Muscle layer of duodenum (tissue), 2 donors: ENCODE results near the gene JPH3.

ENCODE experiments used
- H3K27ac ChIP-seq: one replicate; pipeline ENCODE4 v1.7.0; 2013; ENCODE audit warnings: mild to moderate bottlenecking, low read length
- H3K27me3 ChIP-seq: one replicate; pipeline ENCODE4 v1.7.0; 2013; ENCODE audit warnings: low read depth, mild to moderate bottlenecking, control low read depth, low read length
- H3K36me3 ChIP-seq, 2 donors: one replicate each; pipeline ENCODE4 v1.7.0; 2013; ENCODE audit warnings: low read length in 2 of 2, control low read depth in 1 of 2, mild to moderate bottlenecking in 1 of 2; ENCODE audit not compliant: insufficient read depth in 2 of 2, control insufficient read depth in 1 of 2
- H3K4me1 ChIP-seq, 2 donors: one replicate each; pipeline ENCODE4 v1.7.0; 2013; ENCODE audit warnings: low read length in 2 of 2, mild to moderate bottlenecking in 2 of 2, control low read depth in 1 of 2, moderate library complexity in 1 of 2; ENCODE audit not compliant: insufficient read depth in 2 of 2, control insufficient read depth in 1 of 2
- H3K4me3 ChIP-seq, 2 donors: one replicate each; pipeline ENCODE4 v1.7.0; 2013; ENCODE audit warnings: low read length in 2 of 2, low read depth in 1 of 2, mild to moderate bottlenecking in 1 of 2
- H3K9me3 ChIP-seq, 2 donors: one replicate each; pipeline ENCODE4 v1.7.0; 2013; ENCODE audit warnings: low read length in 2 of 2, control low read depth in 1 of 2, mild to moderate bottlenecking in 1 of 2; ENCODE audit not compliant: control insufficient read depth in 1 of 2
- donor health status: healthy.

The JPH3 gene

DNA sequence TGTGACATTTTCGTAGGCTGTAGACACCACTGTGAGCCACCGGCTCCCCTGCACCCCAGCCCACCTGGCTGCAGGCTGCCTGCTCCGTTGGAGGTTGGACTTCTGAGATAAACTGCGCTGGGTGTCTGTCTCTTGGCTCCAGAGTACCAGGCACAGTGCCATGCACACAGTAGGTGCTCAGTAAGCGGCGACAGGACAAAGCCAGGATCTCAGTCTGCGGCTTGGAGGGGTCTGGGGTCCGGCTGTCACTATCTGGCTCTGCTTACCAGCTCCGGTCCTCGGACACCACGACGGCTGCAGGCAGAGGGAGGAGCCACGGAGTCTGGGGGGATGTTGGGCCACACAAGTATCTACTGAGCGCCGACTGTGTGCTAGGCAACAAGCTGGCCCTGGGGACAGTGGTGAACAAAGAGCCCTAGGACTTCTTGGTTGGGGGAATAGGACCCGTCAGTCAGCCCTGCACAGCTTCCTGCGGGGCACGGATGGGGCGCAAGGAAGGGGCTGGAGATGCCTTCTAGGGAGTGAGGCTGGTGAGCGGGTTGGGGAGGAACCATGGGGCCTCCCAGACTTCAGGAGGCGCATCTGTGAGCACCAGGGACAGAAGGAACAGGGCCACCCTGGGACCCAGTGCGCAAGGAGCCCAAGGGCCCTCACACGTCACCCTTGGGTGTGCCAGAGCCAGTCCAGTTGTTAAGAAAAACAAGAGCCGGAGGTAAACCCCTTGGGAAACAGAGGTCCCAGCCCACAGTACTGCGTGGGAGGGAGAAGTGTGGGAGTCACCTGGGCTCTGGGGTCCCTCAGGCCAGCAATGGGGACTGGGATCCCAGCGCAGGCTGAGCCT is 17.3 kb downstream of the JPH3 start:
- no peaks in the 10 kb centered on the region for H3K36me3 ChIP-seq
- H3K27ac ChIP-seq = no peak overlapping the region
- H3K4me1 ChIP-seq = no peaks in the 10 kb centered on the region
- H3K4me3 ChIP-seq = no peak overlapping the region
- peaks cover 3% of the 10 kb centered on the region for H3K27me3 ChIP-seq
- H3K9me3 ChIP-seq = no peaks in the 10 kb centered on the region

DNA sequence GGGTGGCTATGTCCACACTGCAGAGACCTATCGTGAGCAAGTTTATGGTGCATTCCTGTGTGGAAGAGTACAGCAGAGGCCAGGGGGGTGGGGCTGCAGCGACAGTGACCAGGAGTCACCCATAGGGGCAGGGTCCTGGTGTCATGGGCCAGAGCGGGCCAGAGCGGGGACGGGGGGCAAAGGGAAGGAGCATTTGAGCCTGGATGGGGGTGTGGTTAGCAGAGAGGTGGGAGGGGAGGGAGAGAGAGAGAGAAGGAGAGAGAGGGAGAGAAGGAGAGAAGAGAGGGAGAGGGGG is 17.8 kb downstream of the JPH3 start:
- no peaks in the 10 kb centered on the region for H3K36me3 ChIP-seq
- no peaks in the 10 kb centered on the region for H3K9me3 ChIP-seq
- H3K27ac ChIP-seq = no peak overlapping the region
- H3K4me3 ChIP-seq = no peak overlapping the region
- H3K27me3 ChIP-seq = peaks cover 3% of the 10 kb centered on the region
- no peaks in the 10 kb centered on the region for H3K4me1 ChIP-seq

GRCh38 chr16:87621550-87621829 is 19.2 kb downstream of the JPH3 start:
- no peaks in the 10 kb centered on the region for H3K9me3 ChIP-seq
- no peak overlapping the region for H3K4me3 ChIP-seq
- no peaks in the 10 kb centered on the region for H3K4me1 ChIP-seq
- H3K36me3 ChIP-seq = no peaks in the 10 kb centered on the region
- H3K27ac ChIP-seq = no peak overlapping the region
- H3K27me3 ChIP-seq = peaks cover 3% of the 10 kb centered on the region

- Histone ChIP-seq H3K4me1 (no peaks in the 10 kb centered on the region), H3K27ac (no peak overlapping the region), H3K4me3 (no peak overlapping the region), H3K27me3 (peaks cover 3% of the 10 kb centered on the region), H3K9me3 (no peaks in the 10 kb centered on the region), H3K36me3 (no peaks in the 10 kb centered on the region)
Measured at GRCh38 chr16:87621976-87622713, 19.8 kb downstream of the JPH3 start.

GRCh38 chr16:87622756-87623319 is 20.5 kb downstream of the JPH3 start:
- Histone ChIP-seq H3K27ac (no peak overlapping the region), H3K27me3 (peaks cover 3% of the 10 kb centered on the region), H3K36me3 (no peaks in the 10 kb centered on the region), H3K4me3 (no peak overlapping the region), H3K4me1 (no peaks in the 10 kb centered on the region), H3K9me3 (no peaks in the 10 kb centered on the region)

DNA sequence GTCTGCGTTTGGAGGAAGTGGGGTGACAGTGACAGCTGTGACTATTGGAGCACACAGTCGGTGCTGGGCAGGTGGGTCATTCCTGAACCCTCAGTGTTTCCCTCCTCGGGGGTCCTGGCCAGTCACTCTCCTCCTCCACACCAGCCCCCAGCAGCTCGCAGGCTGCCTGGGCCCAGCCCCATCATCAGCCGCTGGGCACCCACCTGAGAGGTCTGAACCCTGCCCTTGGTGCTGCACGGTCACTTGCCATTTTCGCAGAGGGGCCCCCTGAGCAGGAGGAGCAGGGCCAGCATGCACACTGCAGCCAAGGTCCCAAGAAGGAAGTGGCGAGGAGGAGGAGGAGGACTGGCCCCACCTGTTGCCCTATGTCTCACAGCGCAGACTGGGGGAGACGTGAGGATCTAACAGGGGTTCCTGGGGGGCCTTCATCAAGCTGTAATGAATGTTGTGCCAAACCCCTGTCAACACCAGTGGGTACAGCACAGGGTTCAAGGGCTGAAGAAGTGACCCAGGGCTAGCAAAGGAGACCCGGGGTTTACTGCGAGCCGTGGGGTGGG is 23.0 kb downstream of the JPH3 start:
- no peaks in the 10 kb centered on the region for H3K36me3 ChIP-seq
- no peak overlapping the region for H3K27ac ChIP-seq
- peaks cover 3 to 5% of the 10 kb centered on the region in 2 donors for H3K9me3 ChIP-seq
- H3K27me3 ChIP-seq = peaks cover 3% of the 10 kb centered on the region
- no peak overlapping the region for H3K4me3 ChIP-seq
- H3K4me1 ChIP-seq = no peaks in the 10 kb centered on the region

GRCh38 chr16:87626401-87626800 is 24.1 kb downstream of the JPH3 start:
- no peaks in the 10 kb centered on the region for H3K36me3 ChIP-seq
- H3K4me3 ChIP-seq = no peak overlapping the region
- H3K4me1 ChIP-seq = no peaks in the 10 kb centered on the region
- H3K9me3 ChIP-seq = peaks cover 13 to 16% of the 10 kb centered on the region in 2 donors
- H3K27ac ChIP-seq = no peak overlapping the region
- H3K27me3 ChIP-seq = no peaks in the 10 kb centered on the region

GRCh38 chr16:87626905-87627304 is 24.6 kb downstream of the JPH3 start:
- Histone ChIP-seq H3K27me3 (no peaks in the 10 kb centered on the region), H3K4me3 (no peak overlapping the region), H3K36me3 (no peaks in the 10 kb centered on the region), H3K9me3 (peaks cover 14 to 17% of the 10 kb centered on the region in 2 donors), H3K4me1 (no peaks in the 10 kb centered on the region), H3K27ac (no peak overlapping the region)

DNA sequence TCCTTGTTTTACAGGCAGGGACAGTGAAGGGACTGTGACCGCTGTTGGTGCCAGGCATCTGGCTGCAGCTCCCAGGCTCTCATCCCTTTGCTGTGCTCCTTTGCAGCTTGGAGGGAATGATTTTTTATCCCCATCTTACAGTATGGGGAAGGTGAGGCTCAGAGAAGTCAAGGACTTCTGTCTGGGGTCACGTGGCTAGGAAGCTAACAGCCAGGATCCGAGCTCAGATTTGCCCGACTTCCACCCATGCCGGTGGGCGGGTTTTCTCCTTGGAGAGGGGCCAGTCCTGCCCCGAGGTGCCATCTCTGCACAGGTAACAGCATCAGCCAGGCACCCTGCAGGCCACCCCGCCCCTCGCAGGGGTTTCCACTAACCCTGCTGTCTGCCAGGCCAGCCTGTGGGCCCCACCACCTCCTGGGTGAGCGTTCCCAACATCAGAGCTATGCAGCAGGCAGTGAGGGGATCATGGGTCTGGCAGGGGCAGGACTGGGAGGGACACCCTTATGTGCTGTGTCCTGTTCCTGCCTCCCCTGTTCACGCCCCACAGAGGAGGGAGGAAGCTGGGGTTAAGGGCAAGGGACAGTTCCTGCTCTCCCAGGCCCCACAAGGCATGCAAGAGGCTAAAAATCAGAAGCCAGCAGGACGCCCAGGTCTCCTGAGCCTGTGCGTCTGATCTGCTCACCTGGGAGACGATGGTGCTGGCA is 25.4 kb downstream of the JPH3 start:
- Histone ChIP-seq H3K36me3 (no peaks in the 10 kb centered on the region), H3K4me3 (no peak overlapping the region), H3K4me1 (no peaks in the 10 kb centered on the region), H3K27me3 (no peaks in the 10 kb centered on the region), H3K27ac (no peak overlapping the region), H3K9me3 (peaks cover 14 to 17% of the 10 kb centered on the region in 2 donors)

- Histone ChIP-seq H3K27me3 (no peaks in the 10 kb centered on the region), H3K4me1 (no peaks in the 10 kb centered on the region), H3K9me3 (peaks cover 14 to 17% of the 10 kb centered on the region in 2 donors), H3K27ac (no peak overlapping the region), H3K36me3 (no peaks in the 10 kb centered on the region), H3K4me3 (no peak overlapping the region)
Measured at GRCh38 chr16:87628246-87628923, 26.1 kb downstream of the JPH3 start.

DNA sequence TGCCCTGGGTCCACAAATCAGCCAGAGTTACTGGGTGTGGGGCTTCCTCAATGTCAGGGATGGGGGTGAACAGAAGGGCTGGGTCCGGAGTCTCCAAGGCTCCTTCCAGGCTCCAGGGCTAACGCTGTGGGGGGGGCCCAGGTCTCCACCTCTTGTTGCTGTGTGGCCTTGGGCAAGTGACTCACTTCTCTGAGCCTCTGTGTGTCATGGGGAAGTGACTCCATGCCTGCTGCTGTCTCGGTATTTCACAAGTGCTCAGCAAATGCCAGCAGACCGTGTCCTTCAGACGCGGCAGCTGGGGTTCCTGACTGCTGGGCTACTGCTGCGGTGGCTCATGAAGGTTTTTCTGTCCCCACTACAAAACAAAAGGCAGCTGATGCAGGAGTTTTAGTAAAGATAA is 26.6 kb downstream of the JPH3 start:
- Histone ChIP-seq H3K4me1 (no peaks in the 10 kb centered on the region), H3K9me3 (peaks cover 14 to 17% of the 10 kb centered on the region in 2 donors), H3K4me3 (no peak overlapping the region), H3K27ac (no peak overlapping the region), H3K27me3 (no peaks in the 10 kb centered on the region), H3K36me3 (no peaks in the 10 kb centered on the region)
